Trophoblast cell (in vitro differentiated cells and primary cell): ENCODE measurements around the gene AGAP9.
"Not testable (repeated sequence)": the region's sequence is repeated elsewhere in the genome, so short reads cannot be mapped to it uniquely, and the experiment has no call there.

Experiments
- DNase-seq, 2 donors: peaks; one replicate each; pipeline ENCODE4 v3.0.0-alpha.2; 2016
- H2AFZ ChIP-seq: 2 replicates; pipeline ENCODE4 v1.6.1; 2013; ENCODE audit warnings: low read length, moderate library complexity, mild to moderate bottlenecking; ENCODE audit not compliant: insufficient read depth, poor library complexity
- H2AK5ac ChIP-seq: 2 replicates; pipeline ENCODE4 v1.6.1; 2013; ENCODE audit warnings: mild to moderate bottlenecking, low read length
- H2BK120ac ChIP-seq: 2 replicates; pipeline ENCODE4 v1.6.1; 2013; ENCODE audit warnings: low read length, mild to moderate bottlenecking, moderate library complexity; ENCODE audit not compliant: insufficient read depth, poor library complexity
- H2BK12ac ChIP-seq: 2 replicates; pipeline ENCODE4 v1.6.1; 2013; ENCODE audit warnings: mild to moderate bottlenecking, low read length, moderate library complexity
- H2BK5ac ChIP-seq: 2 replicates; pipeline ENCODE4 v1.6.1; 2013; ENCODE audit warnings: low read length, low read depth, moderate library complexity, mild to moderate bottlenecking; ENCODE audit not compliant: poor library complexity
- H3K14ac ChIP-seq: 2 replicates; pipeline ENCODE4 v1.6.1; 2013; ENCODE audit warnings: mild to moderate bottlenecking, low read length
- H3K18ac ChIP-seq: 2 replicates; pipeline ENCODE4 v1.6.1; 2013; ENCODE audit warnings: mild to moderate bottlenecking, low read length
- H3K23ac ChIP-seq: 2 replicates; pipeline ENCODE4 v1.6.1; 2013; ENCODE audit warnings: low read length
- H3K27ac ChIP-seq: 2 replicates; pipeline ENCODE4 v1.5.1; 2013; ENCODE audit warnings: low read depth, mild to moderate bottlenecking, inconsistent platforms, low read length, moderate library complexity
- H3K27me3 ChIP-seq: 2 replicates; pipeline ENCODE4 v1.6.1; 2013; ENCODE audit warnings: inconsistent platforms, mild to moderate bottlenecking, low read length, moderate library complexity; ENCODE audit not compliant: insufficient read depth
- H3K36me3 ChIP-seq, 2 experiments: 1 replicate in 1 of 2; 2 replicates in 1 of 2; pipeline ENCODE4 v1.6.1; 2013; ENCODE audit warnings: low read length in 2 of 2, mild to moderate bottlenecking in 2 of 2, moderate library complexity in 1 of 2; ENCODE audit not compliant: insufficient read depth in 2 of 2, control insufficient read depth in 1 of 2
- H3K4ac ChIP-seq: 2 replicates; pipeline ENCODE4 v1.6.1; 2013; ENCODE audit warnings: low read depth, mild to moderate bottlenecking, low read length, moderate library complexity
- H3K4me1 ChIP-seq, 2 experiments: 1 replicate in 1 of 2; 2 replicates in 1 of 2; pipeline ENCODE4 v1.6.1; 2013; ENCODE audit warnings: low read length in 2 of 2, mild to moderate bottlenecking in 2 of 2, moderate library complexity in 1 of 2; ENCODE audit not compliant: insufficient read depth in 2 of 2, control insufficient read depth in 1 of 2
- H3K4me2 ChIP-seq: 2 replicates; pipeline ENCODE4 v1.6.1; 2013; ENCODE audit warnings: inconsistent platforms, mild to moderate bottlenecking, low read length, moderate library complexity
- H3K4me3 ChIP-seq: 2 replicates; pipeline ENCODE4 v1.5.1; 2013; ENCODE audit warnings: mild to moderate bottlenecking, low read depth, low read length, inconsistent platforms
- H3K79me1 ChIP-seq: one replicate; pipeline ENCODE4 v1.6.1; 2013; ENCODE audit warnings: low read length
- H3K79me2 ChIP-seq: 2 replicates; pipeline ENCODE4 v1.6.1; 2013; ENCODE audit warnings: low read length, mild to moderate bottlenecking; ENCODE audit not compliant: control insufficient read depth, insufficient read depth, poor library complexity
- H3K9ac ChIP-seq: 2 replicates; pipeline ENCODE4 v1.6.1; 2013; ENCODE audit warnings: mild to moderate bottlenecking, low read length
- H3K9me3 ChIP-seq: 2 replicates; pipeline ENCODE4 v1.6.1; 2013; ENCODE audit warnings: low read depth, mild to moderate bottlenecking, control low read depth, inconsistent platforms, low read length; ENCODE audit not compliant: insufficient read depth
- H4K12ac ChIP-seq: 2 replicates; pipeline ENCODE4 v1.6.1; 2013; ENCODE audit warnings: low read depth, mild to moderate bottlenecking, low read length, moderate library complexity
- H4K8ac ChIP-seq: 2 replicates; pipeline ENCODE4 v1.6.1; 2013; ENCODE audit warnings: low read depth, mild to moderate bottlenecking, low read length, moderate library complexity
- H4K91ac ChIP-seq: one replicate; pipeline ENCODE4 v1.6.1; 2013; ENCODE audit warnings: low read depth, mild to moderate bottlenecking, low read length, moderate library complexity
- WGBS: extraction: QIAGEN DNeasy Blood & Tissue Kit; methylation state at CpG from one replicate; pipeline ENCODE4 v1.1.7; 2013; ENCODE audit warnings: missing lambda C conversion rate; ENCODE audit not compliant: insufficient read length, insufficient coverage; ENCODE audit errors: extremely low coverage; 5-methylcytosine and 5-hydroxymethylcytosine counted together

AGAP9 gene

DNA sequence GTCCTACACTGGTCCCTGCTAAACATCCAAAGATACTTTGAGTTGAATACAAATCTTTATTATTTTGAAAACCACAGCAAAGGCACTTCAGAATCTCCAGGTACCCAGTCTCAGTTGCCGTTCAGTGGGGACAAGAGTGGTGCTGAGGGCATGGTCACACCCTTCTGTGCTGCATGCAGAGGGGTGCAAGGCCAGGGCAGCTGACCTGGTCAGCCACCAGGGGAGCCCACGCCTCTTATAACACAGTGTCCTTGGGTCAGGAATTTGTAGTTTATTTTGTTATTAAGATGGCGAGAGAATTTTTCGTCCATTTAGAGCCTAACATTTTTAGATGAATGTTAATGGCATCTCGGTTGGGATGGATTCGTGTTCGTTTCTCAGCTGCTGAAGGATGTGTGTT lies 55.5 kb downstream of the AGAP9 start:
- no CpG with 5 or more reads among the region's 7 CpGs for WGBS
- not testable (repeated sequence) for H4K91ac ChIP-seq

DNA sequence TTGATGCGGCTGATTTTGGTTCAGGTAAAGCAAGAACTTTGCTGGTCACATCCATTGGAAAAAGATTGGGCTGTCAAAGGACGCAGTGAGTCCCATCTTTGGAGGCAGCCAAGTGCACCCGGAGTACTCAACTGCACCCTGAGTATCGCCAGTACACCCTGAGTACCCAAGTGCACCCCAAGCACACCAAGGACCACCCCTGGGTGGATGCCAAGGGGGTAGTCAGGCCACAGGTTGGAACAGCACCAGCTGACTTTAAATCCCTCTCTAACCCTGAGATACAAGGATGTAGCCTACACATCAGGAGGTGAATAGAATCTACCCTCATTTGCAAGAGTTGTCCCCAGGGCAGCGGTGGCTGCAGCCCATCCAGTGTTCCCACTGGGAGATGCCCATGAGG lies 56.0 kb downstream of the AGAP9 start:
- H4K12ac ChIP-seq, H2BK120ac ChIP-seq, H3K4me3 ChIP-seq, H3K4me1 ChIP-seq, H2AFZ ChIP-seq, H3K9me3 ChIP-seq, H4K8ac ChIP-seq, H3K27ac ChIP-seq, H3K18ac ChIP-seq, H3K79me1 ChIP-seq, H3K79me2 ChIP-seq, H3K4me2 ChIP-seq, H3K27me3 ChIP-seq, DNase-seq, H3K14ac ChIP-seq, H3K4ac ChIP-seq, H3K23ac ChIP-seq, H4K91ac ChIP-seq, H2BK12ac ChIP-seq, H2BK5ac ChIP-seq, H3K36me3 ChIP-seq, H3K9ac ChIP-seq: not testable (repeated sequence)
- WGBS = no CpG with 5 or more reads among the region's 5 CpGs
- peak overlapping the region; percentile 72 for H2AK5ac ChIP-seq

More for the DNA sequence above, 55.5 kb downstream of the AGAP9 start:
- H4K8ac ChIP-seq, H3K14ac ChIP-seq, H3K4me2 ChIP-seq, H2BK12ac ChIP-seq, H3K18ac ChIP-seq, H4K12ac ChIP-seq, H3K27me3 ChIP-seq, H3K9me3 ChIP-seq, H3K4ac ChIP-seq, H3K9ac ChIP-seq, H2AFZ ChIP-seq, H3K4me3 ChIP-seq, H3K79me1 ChIP-seq, DNase-seq, H3K27ac ChIP-seq, H2BK120ac ChIP-seq, H2BK5ac ChIP-seq, H3K79me2 ChIP-seq, H3K23ac ChIP-seq, H3K4me1 ChIP-seq, H3K36me3 ChIP-seq, H2AK5ac ChIP-seq: not testable (repeated sequence)

DNA sequence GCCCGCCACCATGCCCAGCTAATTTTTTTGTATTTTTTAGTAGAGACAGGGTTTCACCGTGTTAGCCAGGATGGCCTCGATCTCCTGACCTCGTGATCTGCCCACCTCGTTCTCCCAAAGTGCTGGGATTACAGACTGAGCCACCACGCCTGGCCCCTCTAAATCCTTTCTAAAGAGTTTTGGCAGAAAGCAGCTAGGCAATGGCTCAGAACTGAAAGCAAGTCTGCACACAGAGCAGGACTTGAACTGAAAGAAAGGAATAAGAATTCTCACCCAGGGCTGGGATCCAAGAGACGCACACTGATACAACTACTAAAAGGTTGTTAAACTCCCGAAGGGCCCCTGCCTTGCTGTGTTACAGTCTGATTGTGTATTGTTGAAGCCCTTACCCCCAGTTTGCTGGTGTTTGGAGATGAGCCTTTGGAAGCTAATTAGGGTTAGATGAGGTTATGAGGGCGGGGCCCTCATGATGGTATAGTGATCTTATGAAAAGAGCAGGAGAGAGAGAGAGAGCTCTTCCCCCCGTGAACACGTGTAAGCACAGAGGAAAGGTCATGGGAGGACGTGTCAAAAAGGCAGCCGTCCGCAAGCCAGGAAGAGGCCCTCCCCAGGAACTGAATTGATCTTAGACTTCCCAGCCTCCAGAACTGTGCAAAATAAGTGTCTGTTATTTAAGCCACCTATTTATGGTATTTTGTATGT lies 58.1 kb downstream of the AGAP9 start:
- DNase-seq, H3K79me2 ChIP-seq, H3K4me3 ChIP-seq, H3K4me1 ChIP-seq, H3K79me1 ChIP-seq, H4K8ac ChIP-seq, H2AFZ ChIP-seq, H3K27me3 ChIP-seq, H3K4ac ChIP-seq, H3K9me3 ChIP-seq, H4K12ac ChIP-seq, H3K18ac ChIP-seq, H3K4me2 ChIP-seq, H3K27ac ChIP-seq, H3K23ac ChIP-seq, H3K14ac ChIP-seq, H3K9ac ChIP-seq, H3K36me3 ChIP-seq: not testable (repeated sequence)
- WGBS = no CpG with 5 or more reads among the region's 14 CpGs
- H2BK5ac ChIP-seq = peak overlapping the region; percentile 49
- H4K91ac ChIP-seq = peak overlapping the region; percentile 47
- H2BK12ac ChIP-seq = peak overlapping the region; percentile 71
- peak overlapping the region; percentile 51 for H2BK120ac ChIP-seq
- H2AK5ac ChIP-seq = peak overlapping the region; percentile 62

DNA sequence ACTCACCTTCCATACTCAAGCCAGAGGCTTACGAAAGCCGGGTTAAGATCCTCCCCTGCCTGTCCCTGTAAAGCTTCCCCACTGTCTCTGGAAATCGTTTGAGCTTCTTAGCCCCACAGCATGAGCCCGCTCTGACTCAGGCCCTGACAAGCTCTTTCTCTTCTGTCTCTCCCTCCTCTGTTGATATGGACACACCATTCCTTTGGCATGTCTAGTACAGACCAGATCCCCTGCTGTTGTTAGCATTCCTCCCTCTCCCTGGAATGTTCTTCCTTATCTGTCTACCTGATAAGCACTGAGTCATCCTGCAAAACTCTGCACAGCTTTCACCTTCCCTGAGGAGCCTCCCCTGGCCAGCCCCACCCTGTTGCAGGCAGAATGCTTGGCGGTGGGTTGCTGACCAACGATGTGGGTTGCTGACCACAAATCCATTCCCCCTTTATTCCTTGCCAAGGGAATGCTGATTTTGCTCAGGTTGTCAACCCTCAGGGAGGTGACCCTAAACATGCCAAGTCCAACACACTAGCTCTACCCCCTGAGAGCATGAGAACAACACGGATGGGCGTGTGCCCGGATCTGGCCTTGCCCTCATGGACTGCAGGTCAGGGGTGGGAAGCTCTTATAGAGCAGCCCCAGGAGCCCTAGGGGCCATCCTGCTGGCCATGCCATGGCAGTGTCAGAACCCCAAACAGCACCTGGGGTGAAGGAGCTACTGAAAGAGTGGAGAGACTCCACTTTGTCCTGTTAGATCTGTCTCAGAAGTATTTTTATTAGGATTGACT lies 60.7 kb downstream of the AGAP9 start:
- not testable (repeated sequence) for H4K8ac ChIP-seq, H3K18ac ChIP-seq, H3K9me3 ChIP-seq, H3K9ac ChIP-seq, H3K23ac ChIP-seq, H3K36me3 ChIP-seq, H3K4me2 ChIP-seq, H3K79me1 ChIP-seq, H3K27me3 ChIP-seq, H4K12ac ChIP-seq, H3K4me1 ChIP-seq, H2BK120ac ChIP-seq, H3K4ac ChIP-seq, H2AK5ac ChIP-seq, H2AFZ ChIP-seq, H3K14ac ChIP-seq, H3K79me2 ChIP-seq, DNase-seq, H3K4me3 ChIP-seq, H2BK12ac ChIP-seq
- Histone ChIP-seq H3K27ac (peak overlapping the region; percentile 57), H2BK5ac (peak overlapping the region; percentile 31), H4K91ac (peak overlapping the region; percentile 72)
- no CpG with 5 or more reads among the region's 9 CpGs for WGBS
